Measurements from ENCODE around the gene PTPRD. TPM values are rescaled to one million over a fixed set of nuclear protein-coding genes. Genes with fewer than 3 reads are reported as not detected.

Gene PTPRD
- total and polyA plus RNA-seq, 10 donors, result 0.08 to 11.7 (median 2.9) TPM

- DNase-seq, result no peak
- H3K27me3 ChIP-seq (replicated peaks in 1 of 7), result peaks cover 0 to 8% (median 0%) of the 10 kb centered on the region in 7 donors
- WGBS, 5 donors, result 30 to 66% (median 37%) methylated on average over 2 of the region's 2 CpGs
These were observed 1767.4 kb downstream of the PTPRD start for GRCh38 chr9:8845376-8845775.

GRCh38 chr9:8844549-8844948 lies 1768.3 kb downstream of the PTPRD start:
- TF ChIP-seq POLR2AphosphoS5 (IDR thresholded peaks at IDR 0.05) (no peak), CTCF (IDR thresholded peaks at IDR 0.05 in 8 of 11, conservative IDR thresholded peaks at IDR 0.05 in 3 of 11) (no peak), POLR2A (IDR thresholded peaks at IDR 0.05) (no peak)
- intact Hi-C loops (cut with DNase I; ENCODE audit: low total_unique reads), result no loop called here
- DNase-seq, result no peak
- Histone ChIP-seq H3K36me3 (no peaks in the 10 kb centered on the region), H3K4me3 (no peak overlapping the region), H3K27me3 (replicated peaks in 1 of 7) (peaks cover 0 to 4% (median 0%) of the 10 kb centered on the region in 7 donors), H3K9me3 (no peaks in the 10 kb centered on the region), H3K27ac (no peak overlapping the region), H3K4me1 (no peaks in the 10 kb centered on the region)

More at GRCh38 chr9:8845376-8845775, 1767.4 kb downstream of the PTPRD start:
- H3K4me3 ChIP-seq, result no peak overlapping the region
- intact Hi-C loops (cut with DNase I; ENCODE audit: low total_unique reads), result no loop called here
- no peaks in the 10 kb centered on the region for H3K36me3 ChIP-seq
- H3K4me1 ChIP-seq, result no peaks in the 10 kb centered on the region
- H3K9me3 ChIP-seq, result no peaks in the 10 kb centered on the region
- no peak overlapping the region for H3K27ac ChIP-seq
- TF ChIP-seq POLR2A (IDR thresholded peaks at IDR 0.05) (no peak), POLR2AphosphoS5 (IDR thresholded peaks at IDR 0.05) (no peak), CTCF (IDR thresholded peaks at IDR 0.05 in 8 of 11, conservative IDR thresholded peaks at IDR 0.05 in 3 of 11) (no peak)

- Histone ChIP-seq H3K27me3 (replicated peaks in 1 of 7) (no peaks in the 10 kb centered on the region), H3K4me3 (no peak overlapping the region), H3K4me1 (no peaks in the 10 kb centered on the region), H3K9me3 (no peaks in the 10 kb centered on the region), H3K27ac (no peak overlapping the region), H3K36me3 (no peaks in the 10 kb centered on the region)
- no peak for DNase-seq
- WGBS, 5 donors, result 87 to 93% (median 90%) methylated on average over 5 of the region's 5 CpGs
- no peak for TF ChIP-seq POLR2A (IDR thresholded peaks at IDR 0.05)
- intact Hi-C loops (cut with DNase I; ENCODE audit: low total_unique reads), result no loop called here
These were observed 1770.2 kb downstream of the PTPRD start for GRCh38 chr9:8842402-8843193.

GRCh38 chr9:8838136-8838535 lies 1774.7 kb downstream of the PTPRD start:
- Histone ChIP-seq H3K9me3 (no peaks in the 10 kb centered on the region), H3K4me1 (no peaks in the 10 kb centered on the region), H3K27ac (no peak overlapping the region), H3K4me3 (no peak overlapping the region), H3K36me3 (no peaks in the 10 kb centered on the region), H3K27me3 (replicated peaks in 1 of 7) (no peaks in the 10 kb centered on the region)
- DNase-seq, result no peak
- 77 to 89% (median 84%) methylated on average over 3 of the region's 3 CpGs for WGBS, 5 donors
- TF ChIP-seq CTCF (IDR thresholded peaks at IDR 0.05 in 8 of 11, conservative IDR thresholded peaks at IDR 0.05 in 3 of 11) (no peak), POLR2AphosphoS5 (IDR thresholded peaks at IDR 0.05) (no peak), POLR2A (IDR thresholded peaks at IDR 0.05) (no peak)
- intact Hi-C loops (cut with DNase I; ENCODE audit: low total_unique reads), result no loop called here
